Fibroblast of the aortic adventitia (primary cell): Measurements from ENCODE around the gene PTPRG. TPM values are rescaled to one million over a fixed set of nuclear protein-coding genes. Genes with fewer than 3 reads are reported as not detected.
"Not testable (repeated sequence)": the region's sequence is repeated elsewhere in the genome, so short reads cannot be mapped to it uniquely, and the experiment has no call there.

Source experiments
- DNase-seq: peaks from one replicate; pipeline ENCODE4 v3.0.0-alpha.2; 2010; ENCODE audit warnings: low read depth
- H3K4me3 ChIP-seq: 2 replicates; pipeline ENCODE4 v1.5.1; 2011; ENCODE audit warnings: low read depth, mild to moderate bottlenecking, control low read depth, low read length, moderate library complexity
- CTCF ChIP-seq: IDR thresholded peaks from 2 replicates; pipeline ENCODE4 v1.5.1; 2011; ENCODE audit warnings: mild to moderate bottlenecking, low read length, control low read depth, inconsistent platforms; ENCODE audit not compliant: insufficient read depth
- total RNA-seq: library from RNA; depleted of rRNA; stranded (reverse); fragments of >200 nt; gene quantifications from 2 replicates; pipeline ENCODE4 v1.2.3, GENCODE V29; 2012; ENCODE audit warnings: low replicate concordance

Gene PTPRG
- total RNA-seq, 1 donor = 52.0 TPM

GRCh38 chr3:61701011-61701410 lies 139.6 kb downstream of the PTPRG start:
- no peak overlapping the region for H3K4me3 ChIP-seq
- DNase-seq = no peak
- TF ChIP-seq CTCF = no peak

GRCh38 chr3:61702453-61702852 lies 141.1 kb downstream of the PTPRG start:
- no peak overlapping the region for H3K4me3 ChIP-seq
- TF ChIP-seq CTCF = no peak
- DNase-seq = no peak

GRCh38 chr3:61704807-61705206 lies 143.4 kb downstream of the PTPRG start:
- TF ChIP-seq CTCF = no peak
- DNase-seq = no peak
- H3K4me3 ChIP-seq = no peak overlapping the region

- H3K4me3 ChIP-seq = no peak overlapping the region
- TF ChIP-seq CTCF = no peak
- no peak for DNase-seq
Measured at GRCh38 chr3:61707492-61707891, 146.1 kb downstream of the PTPRG start.

GRCh38 chr3:61710920-61711319 lies 149.5 kb downstream of the PTPRG start:
- not testable (repeated sequence) for H3K4me3 ChIP-seq, DNase-seq

GRCh38 chr3:61714225-61714624 lies 152.9 kb downstream of the PTPRG start:
- no peak for TF ChIP-seq CTCF

GRCh38 chr3:61715886-61716527 lies 154.6 kb downstream of the PTPRG start:
- H3K4me3 ChIP-seq = no peak overlapping the region
- DNase-seq = no peak
- TF ChIP-seq CTCF = no peak

More at GRCh38 chr3:61714225-61714624, 152.9 kb downstream of the PTPRG start:
- no peak overlapping the region for H3K4me3 ChIP-seq
- no peak for DNase-seq

- DNase-seq, H3K4me3 ChIP-seq: not testable (repeated sequence)
Measured at GRCh38 chr3:61716693-61717092, 155.3 kb downstream of the PTPRG start.
